Activated B cell treated with CpG ODN at 0.5 μM for 24 hours (primary cell): ENCODE results near the gene SLC38A3. TPM values are rescaled to one million over a fixed set of nuclear protein-coding genes. Genes with fewer than 3 reads are reported as not detected.

Experiments
- ATAC-seq: fragments of 200-7000 bp; cut with Tn5 transposase; one replicate; pipeline ENCODE4 v1.10.0; 2021; ENCODE audit warnings: low read depth, mild to moderate bottlenecking, moderate library complexity
- CTCF ChIA-PET: fragments of 350-600 bp; sonication (Branson Sonifier 250); formaldehyde crosslinking; loops from one replicate; lab custom pipeline; 2021; ENCODE audit warnings: antibody characterized with exemption; lab: Charles Lee
- POLR2A ChIA-PET: fragments of 350-600 bp; sonication (Branson Sonifier 250); formaldehyde crosslinking; loops from one replicate; lab custom pipeline; 2021; ENCODE audit warnings: antibody characterized with exemption; lab: Charles Lee
- DNase-seq: peaks from one replicate; pipeline ENCODE4 v3.0.0; 2022
- H3K27ac Mint-ChIP-seq: one replicate; pipeline ENCODE4 v1.8.0; 2020; ENCODE audit warnings: mixed read lengths
- H3K27me3 Mint-ChIP-seq: one replicate; pipeline ENCODE4 v1.8.0; 2021; ENCODE audit warnings: mixed read lengths
- H3K36me3 Mint-ChIP-seq: one replicate; pipeline ENCODE4 v1.8.0; 2021; ENCODE audit warnings: low read depth, mixed read lengths
- H3K4me1 Mint-ChIP-seq: one replicate; pipeline ENCODE4 v1.8.0; 2021; ENCODE audit warnings: mixed read lengths
- H3K4me3 Mint-ChIP-seq: one replicate; pipeline ENCODE4 v1.8.0; 2020; ENCODE audit warnings: mild to moderate bottlenecking, mixed read lengths
- H3K9me3 Mint-ChIP-seq: one replicate; pipeline ENCODE4 v1.8.0; 2020; ENCODE audit warnings: mixed read lengths
- intact Hi-C: fragments of 100-400 bp; cut with micrococcal nuclease; formaldehyde crosslinking; loops from one replicate; pipeline ENCODE4 v1.15.1; 2024
- total RNA-seq: library from RNA; stranded (reverse); gene quantifications from 2 replicates; pipeline ENCODE4 v1.2.3, GENCODE V29; 2022
- TF ChIP-seq, protein P1 (sequence below): fragments of 200-600 bp; IDR thresholded peaks from one replicate; pipeline ENCODE4 v1.8.0; 2022; ENCODE audit warnings: antibody characterized with exemption, mild to moderate bottlenecking

Gene SLC38A3
- total RNA-seq, 1 donor from 2014 or later = not detected

DNA sequence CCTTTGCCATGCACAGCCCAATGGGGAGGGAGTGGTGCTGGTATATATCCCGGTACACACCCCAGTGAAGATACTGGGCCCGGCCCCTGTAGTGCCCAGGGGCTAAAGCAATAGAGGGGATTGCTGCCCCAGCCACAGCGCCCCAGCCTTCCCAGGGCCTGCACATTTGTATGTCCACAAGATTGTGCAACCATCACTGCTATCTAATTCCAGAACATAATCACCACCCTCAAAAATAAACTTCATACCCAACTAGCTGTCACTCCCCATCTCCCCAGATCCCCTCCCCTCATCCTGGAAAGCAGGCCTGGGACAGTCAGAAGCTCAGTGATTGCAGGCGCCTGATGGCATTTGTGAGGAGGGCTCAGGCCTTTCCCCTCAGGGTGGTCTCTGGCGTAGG lies 44.4 kb downstream of the SLC38A3 start:
- no peak overlapping the region for H3K27ac Mint-ChIP-seq
- no peak overlapping the region for H3K4me3 Mint-ChIP-seq
- H3K27me3 Mint-ChIP-seq = no peaks in the 10 kb centered on the region
- peaks cover 43% of the 10 kb centered on the region for H3K36me3 Mint-ChIP-seq
- no peaks in the 10 kb centered on the region for H3K9me3 Mint-ChIP-seq
- DNase-seq (no peak), ATAC-seq (no peak)
- TF ChIP-seq, protein P1, sequence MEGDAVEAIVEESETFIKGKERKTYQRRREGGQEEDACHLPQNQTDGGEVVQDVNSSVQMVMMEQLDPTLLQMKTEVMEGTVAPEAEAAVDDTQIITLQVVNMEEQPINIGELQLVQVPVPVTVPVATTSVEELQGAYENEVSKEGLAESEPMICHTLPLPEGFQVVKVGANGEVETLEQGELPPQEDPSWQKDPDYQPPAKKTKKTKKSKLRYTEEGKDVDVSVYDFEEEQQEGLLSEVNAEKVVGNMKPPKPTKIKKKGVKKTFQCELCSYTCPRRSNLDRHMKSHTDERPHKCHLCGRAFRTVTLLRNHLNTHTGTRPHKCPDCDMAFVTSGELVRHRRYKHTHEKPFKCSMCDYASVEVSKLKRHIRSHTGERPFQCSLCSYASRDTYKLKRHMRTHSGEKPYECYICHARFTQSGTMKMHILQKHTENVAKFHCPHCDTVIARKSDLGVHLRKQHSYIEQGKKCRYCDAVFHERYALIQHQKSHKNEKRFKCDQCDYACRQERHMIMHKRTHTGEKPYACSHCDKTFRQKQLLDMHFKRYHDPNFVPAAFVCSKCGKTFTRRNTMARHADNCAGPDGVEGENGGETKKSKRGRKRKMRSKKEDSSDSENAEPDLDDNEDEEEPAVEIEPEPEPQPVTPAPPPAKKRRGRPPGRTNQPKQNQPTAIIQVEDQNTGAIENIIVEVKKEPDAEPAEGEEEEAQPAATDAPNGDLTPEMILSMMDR = no peak
- POLR2A ChIA-PET = interaction anchor here (1.0 to 4.6 kb wide), 2 partner anchors 14 to 21 kb away, joined by 3 to 49 read pairs; partner anchors contain the start of gene GNAI2
- peaks cover 66% of the 10 kb centered on the region for H3K4me1 Mint-ChIP-seq
- CTCF ChIA-PET = interaction anchor here (3.5 to 5.2 kb wide), 3 partner anchors 10 to 55 kb away, joined by 15 to 104 read pairs (median 34); no protein-coding TSS in a partner anchor
- intact Hi-C loops = no loop called here

DNA sequence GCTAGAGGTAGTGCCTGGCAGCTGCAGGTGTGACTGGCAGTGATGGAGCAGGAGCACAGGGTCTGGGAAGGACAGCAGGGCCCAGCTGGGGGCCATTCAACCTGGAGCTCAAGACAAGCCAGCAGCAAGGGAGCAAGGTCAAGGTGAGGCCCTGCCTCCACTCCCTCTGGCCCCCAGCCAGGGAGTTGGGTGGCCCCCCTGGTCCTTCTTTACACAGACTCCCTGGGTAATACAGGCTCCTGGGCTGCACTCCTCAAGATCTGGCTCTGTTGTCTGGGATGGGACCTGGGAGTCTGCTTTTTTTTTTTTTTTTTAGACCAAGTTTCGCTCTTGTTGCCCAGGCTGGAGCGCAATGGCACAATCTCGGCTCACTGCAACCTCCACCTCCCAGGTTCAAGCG lies 45.4 kb downstream of the SLC38A3 start:
- intact Hi-C loops = no loop called here
- TF ChIP-seq, protein P1 = no peak
- Mint-ChIP-seq H3K27me3 (no peaks in the 10 kb centered on the region), H3K4me1 (peaks cover 56% of the 10 kb centered on the region), H3K27ac (no peak overlapping the region), H3K36me3 (peaks cover 53% of the 10 kb centered on the region), H3K4me3 (no peak overlapping the region), H3K9me3 (no peaks in the 10 kb centered on the region)
- ChIA-PET CTCF (interaction anchor here (3.5 to 5.2 kb wide), 3 partner anchors 9 to 56 kb away, joined by 15 to 104 read pairs (median 34); no protein-coding TSS in a partner anchor), POLR2A (interaction anchor here (0.8 to 1.0 kb wide), 2 partner anchors 13 to 15 kb away, joined by 3 read pairs; partner anchors contain the start of gene GNAI2)
- DNase-seq (no peak), ATAC-seq (no peak)

DNA sequence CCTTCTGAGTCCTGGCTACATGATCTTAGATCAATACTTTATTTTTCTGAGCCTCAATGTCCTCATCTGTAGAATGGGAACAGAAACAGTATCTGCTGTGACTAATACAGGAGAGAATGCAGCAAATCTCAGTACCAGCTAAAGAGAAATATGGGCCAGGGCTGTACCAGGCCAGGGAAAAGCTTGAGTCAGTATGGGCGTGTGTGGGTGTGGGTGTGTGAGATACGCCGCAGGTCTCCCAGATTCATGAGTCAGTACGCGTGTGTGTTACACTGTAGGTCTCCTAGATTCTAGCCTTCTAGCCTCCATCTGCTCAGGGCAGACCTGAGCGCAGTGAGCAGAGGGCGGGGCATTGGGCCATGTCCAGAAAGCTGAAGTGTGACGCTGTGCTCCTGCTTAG lies 46.1 kb downstream of the SLC38A3 start:
- Mint-ChIP-seq H3K27me3 (no peaks in the 10 kb centered on the region), H3K4me3 (no peak overlapping the region), H3K4me1 (peaks cover 49% of the 10 kb centered on the region), H3K27ac (peak overlapping the region; percentile 30), H3K9me3 (no peaks in the 10 kb centered on the region), H3K36me3 (peaks cover 56% of the 10 kb centered on the region)
- no peak for ATAC-seq
- ChIA-PET CTCF (interaction anchor here (3.5 kb wide), 1 partner anchor 57 kb away, joined by 15 read pairs; no protein-coding TSS in a partner anchor), POLR2A (no interaction called here)
- intact Hi-C loops = no loop called here
- DNase-seq = no peak
- TF ChIP-seq, protein P1 = no peak

DNA sequence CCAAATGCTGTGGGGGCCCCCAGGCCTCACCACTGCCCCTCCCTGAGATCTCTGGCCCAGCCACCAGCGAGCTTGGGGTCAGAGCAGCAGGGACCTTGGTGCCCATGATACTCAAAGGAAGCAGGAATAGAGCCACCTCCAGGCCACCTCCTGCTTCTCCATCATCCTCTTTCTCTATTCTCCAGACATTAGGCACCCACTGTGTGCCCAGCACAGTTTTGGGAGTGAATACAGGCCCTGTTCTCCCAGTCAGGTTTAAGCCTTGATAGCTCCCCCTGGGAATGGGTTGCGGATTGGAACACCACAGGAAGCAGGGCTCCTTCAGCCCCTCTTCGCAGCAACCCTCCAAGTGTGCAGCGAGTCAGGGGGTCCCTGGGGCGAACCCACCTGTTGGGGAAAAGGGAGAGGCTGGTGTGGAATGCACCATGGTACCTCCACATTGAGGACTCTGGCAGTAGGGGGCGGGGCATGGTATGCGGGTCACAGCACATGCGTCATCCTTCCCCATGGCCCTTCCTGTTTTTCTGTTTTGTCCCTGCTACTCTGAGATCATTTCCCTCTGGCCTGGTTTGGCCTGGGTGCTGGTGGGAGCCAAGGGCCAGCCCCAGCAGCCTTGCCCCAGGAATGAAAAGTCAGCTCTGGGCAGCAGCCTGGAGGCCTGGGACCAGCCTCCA lies 49.6 kb downstream of the SLC38A3 start:
- no peak for ATAC-seq
- intact Hi-C loops = no loop called here
- TF ChIP-seq, protein P1 = no peak
- Mint-ChIP-seq H3K4me3 (no peak overlapping the region), H3K27me3 (no peaks in the 10 kb centered on the region), H3K4me1 (peaks cover 27% of the 10 kb centered on the region), H3K36me3 (peaks cover 77% of the 10 kb centered on the region), H3K9me3 (no peaks in the 10 kb centered on the region), H3K27ac (no peak overlapping the region)
- no peak for DNase-seq
- POLR2A ChIA-PET = interaction anchor here (0.6 kb wide), 1 partner anchor 1198 kb away, joined by 3 read pairs; no protein-coding TSS in a partner anchor
- CTCF ChIA-PET = interaction anchor here (2.6 kb wide), 1 partner anchor 8 kb away, joined by 11 read pairs; no protein-coding TSS in a partner anchor

DNA sequence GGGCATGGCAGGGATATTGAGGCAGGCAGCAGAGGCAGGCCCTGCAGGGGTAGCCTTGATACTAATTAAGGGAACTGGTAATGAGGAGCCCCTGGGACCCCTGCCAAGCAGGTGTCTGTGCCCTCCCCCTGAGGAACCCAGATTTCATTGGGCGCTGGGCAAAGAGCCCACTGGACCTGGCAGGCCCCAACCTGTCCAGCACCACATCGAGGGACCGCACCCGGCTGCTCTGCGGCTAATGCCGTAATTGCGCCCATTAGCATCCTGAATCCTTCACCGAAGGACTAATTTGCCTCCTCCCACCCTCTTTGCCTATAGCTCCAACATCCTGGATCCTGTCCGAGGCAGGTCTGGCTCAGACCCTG lies 50.2 kb downstream of the SLC38A3 start:
- Mint-ChIP-seq H3K9me3 (no peaks in the 10 kb centered on the region), H3K4me3 (no peak overlapping the region), H3K27me3 (no peaks in the 10 kb centered on the region), H3K36me3 (peaks cover 74% of the 10 kb centered on the region), H3K27ac (no peak overlapping the region), H3K4me1 (peaks cover 24% of the 10 kb centered on the region)
- intact Hi-C loops = no loop called here
- no peak for ATAC-seq
- DNase-seq = no peak
- ChIA-PET POLR2A (interaction anchor here (0.6 kb wide), 1 partner anchor 1197 kb away, joined by 3 read pairs; no protein-coding TSS in a partner anchor), CTCF (interaction anchor here (1.0 to 2.6 kb wide), 2 partner anchors 9 to 61 kb away, joined by 3 to 11 read pairs; no protein-coding TSS in a partner anchor)
- TF ChIP-seq, protein P1 = no peak
